Frontal cortex (tissue), 4 donors: ENCODE measurements around the gene MRPL49. TPM values are rescaled to one million over a fixed set of nuclear protein-coding genes. Genes with fewer than 3 reads are reported as not detected.
"Not testable (repeated sequence)": the region's sequence is repeated elsewhere in the genome, so short reads cannot be mapped to it uniquely, and the experiment has no call there.

Experiments
- DNase-seq, 2 donors: peaks; one replicate each; pipeline ENCODE4 v3.0.0; 2012; ENCODE audit warnings: low spot score in 2 of 2
- FAIRE-seq: peaks from 2 replicates; lab custom pipeline; 2012; peaks lifted over from hg19 to GRCh38; lab: Jason Lieb, UNC
- small RNA-seq: library from RNA; depleted of rRNA; stranded (forward); fragments of <200 nt; gene quantifications from one replicate; pipeline ENCODE3, GENCODE V24; 2014
- total RNA-seq: library from RNA; depleted of rRNA; stranded (reverse); fragments of >200 nt; gene quantifications from one replicate; pipeline ENCODE4 v1.2.3, GENCODE V29; 2014
- donor health status: control.
- donor health status: control.
- donor health status: control.

The MRPL49 gene
- total RNA-seq, 1 donor from 2014 or later: 29.3 TPM

GRCh38 chr11:65156926-65157325 lies 34.8 kb downstream of the MRPL49 start:
- DNase-seq (no peak), FAIRE-seq (no peak)

GRCh38 chr11:65157336-65157735 lies 35.2 kb downstream of the MRPL49 start:
- DNase-seq (no peak), FAIRE-seq (no peak)

GRCh38 chr11:65159012-65159411 lies 36.9 kb downstream of the MRPL49 start:
- DNase-seq (no peak), FAIRE-seq (no peak)

GRCh38 chr11:65160643-65161042 lies 38.5 kb downstream of the MRPL49 start:
- DNase-seq (no peak), FAIRE-seq (no peak)

GRCh38 chr11:65163684-65164083 lies 41.6 kb downstream of the MRPL49 start:
- no peak for FAIRE-seq
- no peak for DNase-seq

GRCh38 chr11:65165410-65166317 lies 43.5 kb downstream of the MRPL49 start:
- DNase-seq: no peak
- FAIRE-seq: no peak

- DNase-seq (no peak), FAIRE-seq (no peak)
These were observed 44.8 kb downstream of the MRPL49 start for GRCh38 chr11:65166893-65167292.

- DNase-seq (no peak), FAIRE-seq (no peak)
These were observed 45.5 kb downstream of the MRPL49 start for GRCh38 chr11:65167656-65168055.

- FAIRE-seq (no peak), DNase-seq (no peak)
These were observed 47.1 kb downstream of the MRPL49 start for GRCh38 chr11:65169164-65169641.

- DNase-seq (no peak), FAIRE-seq (no peak)
These were observed 48.0 kb downstream of the MRPL49 start, which contains the start of gene SPDYC for GRCh38 chr11:65170058-65170534. Gene SPDYC (plus strand): TSS chr11:65170233. CDS start chr11:65171358, 1,125 bp downstream.

- FAIRE-seq (no peak), DNase-seq (no peak)
These were observed 50.5 kb downstream of the MRPL49 start for GRCh38 chr11:65172600-65172999.

- FAIRE-seq: not testable (repeated sequence)
These were observed 52.5 kb downstream of the MRPL49 start for GRCh38 chr11:65174571-65175010.

More at GRCh38 chr11:65174571-65175010, 52.5 kb downstream of the MRPL49 start:
- DNase-seq: not testable (repeated sequence)

Small RNAs within 50 kb of the gene (small RNA-seq; reads per million reads assigned to genes)
- gene HIGD1AP10 (not detected), gene PDCL2P2 (not detected), gene RNU2-23P (4.4 reads per million, percentile 91 among the genes with 10 or more reads in this experiment)

Other genes with a start within 250 kb of the MRPL49 start
- 23.6 TPM for gene EHD1, start 243.7 kb upstream of the MRPL49 start, total RNA-seq
- 7.3 TPM for gene ATG2A, start 205.1 kb upstream of the MRPL49 start, total RNA-seq
- 27.3 TPM for gene PPP2R5B, start 197.6 kb upstream of the MRPL49 start, total RNA-seq
- not detected for gene GPHA2, start 186.4 kb upstream of the MRPL49 start, total RNA-seq
- gene MAJIN, start 150.2 kb upstream of the MRPL49 start, total RNA-seq: not detected
- gene BATF2, start 125.3 kb upstream of the MRPL49 start, total RNA-seq: not detected
- 50.5 TPM for gene ARL2, start 108.2 kb upstream of the MRPL49 start, total RNA-seq
- gene SNX15, start 94.9 kb upstream of the MRPL49 start, total RNA-seq: 17.9 TPM
- gene SAC3D1, start 81.1 kb upstream of the MRPL49 start, total RNA-seq: 5.7 TPM
- 4.1 TPM for gene NAALADL1, start 63.8 kb upstream of the MRPL49 start, total RNA-seq
- gene CDCA5, start 38.3 kb upstream of the MRPL49 start, total RNA-seq: 1.6 TPM
- 11.8 TPM for gene ZFPL1, start 38.1 kb upstream of the MRPL49 start, total RNA-seq
- gene VPS51, start 26.1 kb upstream of the MRPL49 start, total RNA-seq: 229 TPM
- 54.6 TPM for gene TM7SF2, start 10.4 kb upstream of the MRPL49 start, total RNA-seq
- 6.1 TPM for gene ZNHIT2, start 4.6 kb upstream of the MRPL49 start, total RNA-seq
- gene FAU, start 187 bp upstream of the MRPL49 start, total RNA-seq: 251 TPM
- gene SYVN1, start 12.2 kb downstream of the MRPL49 start, total RNA-seq: 7.7 TPM
- not detected for gene SPDYC, start 47.9 kb downstream of the MRPL49 start, total RNA-seq
- 48.5 TPM for gene CAPN1, start 59.6 kb downstream of the MRPL49 start, total RNA-seq
- 2.9 TPM for gene POLA2, start 139.6 kb downstream of the MRPL49 start, total RNA-seq
- gene CDC42EP2, start 192.5 kb downstream of the MRPL49 start, total RNA-seq: 6.1 TPM
- gene DPF2, start 211.5 kb downstream of the MRPL49 start, total RNA-seq: 17.5 TPM
- 5.3 TPM for gene TIGD3, start 232.4 kb downstream of the MRPL49 start, total RNA-seq